Measurements from ENCODE around the gene FANCD2. TPM values are rescaled to one million over a fixed set of nuclear protein-coding genes. Genes with fewer than 3 reads are reported as not detected.

The FANCD2 gene
- total RNA-seq, 1 experiment from 2014 or later = 74.9 TPM

DNA sequence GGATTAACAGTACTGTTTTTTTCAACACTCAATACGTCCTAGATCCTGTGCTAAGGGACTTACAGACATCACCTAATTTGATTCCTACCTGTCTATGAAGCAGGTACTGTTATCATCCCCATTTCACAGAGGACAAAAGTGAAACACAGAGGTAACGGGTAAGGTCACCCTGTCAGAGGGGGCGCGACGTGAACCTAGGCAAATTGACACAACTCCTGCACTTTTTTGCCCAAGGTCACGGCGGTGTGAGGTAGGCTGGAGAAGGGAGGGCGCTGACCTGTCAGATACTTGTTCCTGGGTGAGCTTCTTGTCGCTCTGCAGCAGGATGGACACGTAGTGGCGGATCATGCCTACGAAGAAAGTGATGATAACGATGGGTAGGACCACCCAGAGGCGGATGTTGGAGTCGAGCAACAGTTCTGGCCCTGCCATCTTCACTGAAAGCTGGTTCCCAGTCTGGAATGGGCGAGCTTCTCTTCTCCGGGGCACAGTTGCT is 40.0 kb upstream of the FANCD2 start:
- Histone ChIP-seq H3K4ac (ENCODE audit: low read depth, low read length) (no peak overlapping the region), H3K56ac (ENCODE audit: insufficient read length, low read depth, low read length) (no peak overlapping the region), H2BK15ac (ENCODE audit: low read depth, low read length) (no peak overlapping the region), H3T11ph (ENCODE audit: low read length) (no peak overlapping the region), H3K9me3 (ENCODE audit: control insufficient read depth, low read depth, low read length) (no peaks in the 10 kb centered on the region), H3K4me1 (ENCODE audit: insufficient read depth, low read length) (no peaks in the 10 kb centered on the region), H4K91ac (ENCODE audit: insufficient read length, low read depth, low read length) (no peak overlapping the region), H4K20me1 (ENCODE audit: control insufficient read depth, insufficient read depth, insufficient read length) (no peaks in the 10 kb centered on the region), H3K4me2 (ENCODE audit: insufficient read depth, insufficient read length, low read length) (peak overlapping the region; percentile 98), H3K79me2 (ENCODE audit: insufficient read depth, low read length) (peaks cover 9% of the 10 kb centered on the region; the same call in 1 of the 2 replicates), H3K9ac (ENCODE audit: extremely low read depth, insufficient read length, low read length) (peak overlapping the region; percentile 100), H2AK5ac (ENCODE audit: insufficient read length, low read length) (no peak overlapping the region), H3K79me1 (ENCODE audit: insufficient read depth, low read depth, low read length, poor library complexity, severe bottlenecking) (peaks cover 6% of the 10 kb centered on the region), H3K18ac (ENCODE audit: insufficient read length, low read depth, low read length) (peak overlapping the region; percentile 37), H2BK120ac (ENCODE audit: low read depth, low read length, poor library complexity, severe bottlenecking) (no peak overlapping the region), H3K23ac (ENCODE audit: insufficient read length, low read depth, low read length) (no peak overlapping the region), H2AFZ (ENCODE audit: low read length) (no peak overlapping the region), H3K27ac (ENCODE audit: insufficient read length, low read depth, low read length) (no peak overlapping the region), H2BK5ac (ENCODE audit: insufficient read length, low read length) (no peak overlapping the region), H3K27me3 (ENCODE audit: insufficient read depth, low read length) (no peaks in the 10 kb centered on the region), H3K14ac (ENCODE audit: insufficient read depth, low read length) (no peak overlapping the region; the same call in 1 of the 2 replicates), H2BK20ac (ENCODE audit: low read depth, low read length, poor library complexity, severe bottlenecking) (no peak overlapping the region), H2BK12ac (ENCODE audit: insufficient read length, low read depth, low read length) (no peak overlapping the region), H4K8ac (replicated peaks; ENCODE audit: insufficient read length, low read depth, low read length) (peak overlapping the region; percentile 30), H3K23me2 (ENCODE audit: insufficient read length, low read depth, low read length, poor library complexity, severe bottlenecking) (peaks cover 8% of the 10 kb centered on the region), H4K5ac (ENCODE audit: insufficient read length, low read depth, low read length) (peak overlapping the region; percentile 10)
- no peaks in the 10 kb centered on the region for H3K9me3 Mint-ChIP-seq
- DNase-seq = no peak
- peak overlapping the region; percentile 97 to 99 for H3K4me3 Mint-ChIP-seq
- H3K27me3 Mint-ChIP-seq (ENCODE audit: low read depth) = peaks cover 3% of the 10 kb centered on the region; the same call in 1 of the 2 replicates
- WGBS (ENCODE audit: extremely low coverage, insufficient read length, low lambda C conversion rate) = no CpG with 5 or more reads among the region's 17 CpGs
- peaks cover 7 to 30% (median 15%) of the 10 kb centered on the region in 3 experiments; a peak in 5 of 7 replicates for H3K36me3 Mint-ChIP-seq (ENCODE audit: insufficient read depth in 1 of 3, low read depth in 3 of 3)
- H3K27ac Mint-ChIP-seq = peak overlapping the region; percentile 81 to 99 (median 98)
- TF ChIP-seq, protein P1, sequence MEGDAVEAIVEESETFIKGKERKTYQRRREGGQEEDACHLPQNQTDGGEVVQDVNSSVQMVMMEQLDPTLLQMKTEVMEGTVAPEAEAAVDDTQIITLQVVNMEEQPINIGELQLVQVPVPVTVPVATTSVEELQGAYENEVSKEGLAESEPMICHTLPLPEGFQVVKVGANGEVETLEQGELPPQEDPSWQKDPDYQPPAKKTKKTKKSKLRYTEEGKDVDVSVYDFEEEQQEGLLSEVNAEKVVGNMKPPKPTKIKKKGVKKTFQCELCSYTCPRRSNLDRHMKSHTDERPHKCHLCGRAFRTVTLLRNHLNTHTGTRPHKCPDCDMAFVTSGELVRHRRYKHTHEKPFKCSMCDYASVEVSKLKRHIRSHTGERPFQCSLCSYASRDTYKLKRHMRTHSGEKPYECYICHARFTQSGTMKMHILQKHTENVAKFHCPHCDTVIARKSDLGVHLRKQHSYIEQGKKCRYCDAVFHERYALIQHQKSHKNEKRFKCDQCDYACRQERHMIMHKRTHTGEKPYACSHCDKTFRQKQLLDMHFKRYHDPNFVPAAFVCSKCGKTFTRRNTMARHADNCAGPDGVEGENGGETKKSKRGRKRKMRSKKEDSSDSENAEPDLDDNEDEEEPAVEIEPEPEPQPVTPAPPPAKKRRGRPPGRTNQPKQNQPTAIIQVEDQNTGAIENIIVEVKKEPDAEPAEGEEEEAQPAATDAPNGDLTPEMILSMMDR (conservative IDR thresholded peaks at IDR 0.05) = no peak
- peaks cover 11 to 14% of the 10 kb centered on the region in 2 experiments for H3K4me1 Mint-ChIP-seq

Measured in H9 (cell line).